ENCODE measurements around the gene CLEC14A.

The CLEC14A gene

GRCh38 chr14:38225946-38226345 lies 29.9 kb downstream of the CLEC14A start:
- peaks cover 4% of the 10 kb centered on the region for H3K9me3 Mint-ChIP-seq
- H3K4me1 Mint-ChIP-seq (ENCODE audit: low read depth), result no peaks in the 10 kb centered on the region
- H3K36me3 Mint-ChIP-seq (ENCODE audit: low read depth), result no peaks in the 10 kb centered on the region
- no peaks in the 10 kb centered on the region for H3K27me3 Mint-ChIP-seq
- intact Hi-C loops (cut with micrococcal nuclease), result no loop called here
- no peak overlapping the region for H3K27ac Mint-ChIP-seq
- H3K4me3 Mint-ChIP-seq, result no peak overlapping the region

- H3K4me1 Mint-ChIP-seq (ENCODE audit: low read depth), result no peaks in the 10 kb centered on the region
- no peaks in the 10 kb centered on the region for H3K27me3 Mint-ChIP-seq
- H3K36me3 Mint-ChIP-seq (ENCODE audit: low read depth), result no peaks in the 10 kb centered on the region
- no peak overlapping the region for H3K4me3 Mint-ChIP-seq
- intact Hi-C loops (cut with micrococcal nuclease), result no loop called here
- H3K27ac Mint-ChIP-seq, result no peak overlapping the region
- no peaks in the 10 kb centered on the region for H3K9me3 Mint-ChIP-seq
Measured at GRCh38 chr14:38224338-38224737, 31.6 kb downstream of the CLEC14A start.

GRCh38 chr14:38221077-38221476 lies 34.8 kb downstream of the CLEC14A start:
- H3K9me3 Mint-ChIP-seq, result no peaks in the 10 kb centered on the region
- no peaks in the 10 kb centered on the region for H3K36me3 Mint-ChIP-seq (ENCODE audit: low read depth)
- no peak overlapping the region for H3K4me3 Mint-ChIP-seq
- no peaks in the 10 kb centered on the region for H3K4me1 Mint-ChIP-seq (ENCODE audit: low read depth)
- no peak overlapping the region for H3K27ac Mint-ChIP-seq
- intact Hi-C loops (cut with micrococcal nuclease), result no loop called here
- H3K27me3 Mint-ChIP-seq, result no peaks in the 10 kb centered on the region

GRCh38 chr14:38217553-38217952 lies 38.3 kb downstream of the CLEC14A start:
- intact Hi-C loops (cut with micrococcal nuclease), result no loop called here
- Mint-ChIP-seq H3K4me1 (ENCODE audit: low read depth) (no peaks in the 10 kb centered on the region), H3K27me3 (peaks cover 10% of the 10 kb centered on the region), H3K27ac (no peak overlapping the region), H3K4me3 (no peak overlapping the region), H3K36me3 (ENCODE audit: low read depth) (no peaks in the 10 kb centered on the region), H3K9me3 (no peaks in the 10 kb centered on the region)

- no peak overlapping the region for H3K4me3 Mint-ChIP-seq
- no peaks in the 10 kb centered on the region for H3K9me3 Mint-ChIP-seq
- intact Hi-C loops (cut with micrococcal nuclease), result no loop called here
- H3K27me3 Mint-ChIP-seq, result peaks cover 46% of the 10 kb centered on the region
- H3K4me1 Mint-ChIP-seq (ENCODE audit: low read depth), result peaks cover 4% of the 10 kb centered on the region
- H3K27ac Mint-ChIP-seq, result no peak overlapping the region
- no peaks in the 10 kb centered on the region for H3K36me3 Mint-ChIP-seq (ENCODE audit: low read depth)
Measured at GRCh38 chr14:38213001-38213400, 42.9 kb downstream of the CLEC14A start.

GRCh38 chr14:38212111-38212510 lies 43.8 kb downstream of the CLEC14A start:
- no peak overlapping the region for H3K27ac Mint-ChIP-seq
- intact Hi-C loops (cut with micrococcal nuclease), result no loop called here
- no peak overlapping the region for H3K4me3 Mint-ChIP-seq
- peaks cover 55% of the 10 kb centered on the region for H3K27me3 Mint-ChIP-seq
- H3K9me3 Mint-ChIP-seq, result no peaks in the 10 kb centered on the region
- H3K4me1 Mint-ChIP-seq (ENCODE audit: low read depth), result peaks cover 4% of the 10 kb centered on the region
- no peaks in the 10 kb centered on the region for H3K36me3 Mint-ChIP-seq (ENCODE audit: low read depth)

- no peak overlapping the region for H3K4me3 Mint-ChIP-seq
Measured at GRCh38 chr14:38211255-38211735, 44.6 kb downstream of the CLEC14A start.

GRCh38 chr14:38210587-38211216 lies 45.2 kb downstream of the CLEC14A start:
- Mint-ChIP-seq H3K4me1 (ENCODE audit: low read depth) (peaks cover 4% of the 10 kb centered on the region), H3K9me3 (no peaks in the 10 kb centered on the region), H3K4me3 (no peak overlapping the region), H3K36me3 (ENCODE audit: low read depth) (no peaks in the 10 kb centered on the region), H3K27me3 (peaks cover 59% of the 10 kb centered on the region), H3K27ac (no peak overlapping the region)
- intact Hi-C loops (cut with micrococcal nuclease), result no loop called here

More at GRCh38 chr14:38211255-38211735, 44.6 kb downstream of the CLEC14A start:
- Mint-ChIP-seq H3K9me3 (no peaks in the 10 kb centered on the region), H3K36me3 (ENCODE audit: low read depth) (no peaks in the 10 kb centered on the region), H3K4me1 (ENCODE audit: low read depth) (peaks cover 4% of the 10 kb centered on the region), H3K27ac (no peak overlapping the region), H3K27me3 (peaks cover 57% of the 10 kb centered on the region)
- intact Hi-C loops (cut with micrococcal nuclease), result no loop called here

GRCh38 chr14:38209572-38210557 lies 46.0 kb downstream of the CLEC14A start:
- H3K27ac Mint-ChIP-seq, result no peak overlapping the region
- H3K36me3 Mint-ChIP-seq (ENCODE audit: low read depth), result no peaks in the 10 kb centered on the region
- H3K9me3 Mint-ChIP-seq, result no peaks in the 10 kb centered on the region
- H3K4me1 Mint-ChIP-seq (ENCODE audit: low read depth), result peaks cover 4% of the 10 kb centered on the region
- H3K4me3 Mint-ChIP-seq, result no peak overlapping the region
- intact Hi-C loops (cut with micrococcal nuclease), result no loop called here
- H3K27me3 Mint-ChIP-seq, result peaks cover 59% of the 10 kb centered on the region

GRCh38 chr14:38208618-38209562 lies 47.0 kb downstream of the CLEC14A start:
- Mint-ChIP-seq H3K9me3 (no peaks in the 10 kb centered on the region), H3K4me3 (no peak overlapping the region), H3K36me3 (ENCODE audit: low read depth) (no peaks in the 10 kb centered on the region), H3K4me1 (ENCODE audit: low read depth) (peaks cover 4% of the 10 kb centered on the region), H3K27me3 (peaks cover 55% of the 10 kb centered on the region), H3K27ac (no peak overlapping the region)
- intact Hi-C loops (cut with micrococcal nuclease), result no loop called here

GRCh38 chr14:38207736-38208617 lies 47.9 kb downstream of the CLEC14A start, which contains the start of gene SSTR1:
Gene SSTR1, plus strand, starts transcription at chr14:38207904. Its CDS starts 1,486 bp downstream, at chr14:38209390.
- peaks cover 50% of the 10 kb centered on the region for H3K27me3 Mint-ChIP-seq
- no peaks in the 10 kb centered on the region for H3K36me3 Mint-ChIP-seq (ENCODE audit: low read depth)
- intact Hi-C loops (cut with micrococcal nuclease), result no loop called here
- no peaks in the 10 kb centered on the region for H3K9me3 Mint-ChIP-seq
- no peak within 1 kb of the TSS for H3K4me3 Mint-ChIP-seq
- H3K4me1 Mint-ChIP-seq (ENCODE audit: low read depth), result peaks cover 4% of the 10 kb centered on the region
- H3K27ac Mint-ChIP-seq, result no peak within 1 kb of the TSS

GRCh38 chr14:38207377-38207735 lies 48.5 kb downstream of the CLEC14A start:
- Mint-ChIP-seq H3K36me3 (ENCODE audit: low read depth) (no peaks in the 10 kb centered on the region), H3K9me3 (no peaks in the 10 kb centered on the region), H3K4me3 (no peak overlapping the region), H3K27me3 (peaks cover 52% of the 10 kb centered on the region), H3K4me1 (ENCODE audit: low read depth) (peaks cover 4% of the 10 kb centered on the region), H3K27ac (no peak overlapping the region)
- intact Hi-C loops (cut with micrococcal nuclease), result no loop called here
